Ishikawa (cell line): ENCODE results near the gene ARX.

ENCODE experiments used
- CEBPB ChIP-seq: IDR thresholded peaks from 2 replicates; pipeline ENCODE4 v1.6.1; 2012
- CREB1 ChIP-seq: IDR thresholded peaks from 2 replicates; pipeline ENCODE4 v1.6.1; 2012; ENCODE audit warnings: low read depth
- EGR1 ChIP-seq: IDR thresholded peaks from 2 replicates; pipeline ENCODE4 v1.6.1; 2012
- EP300 ChIP-seq: IDR thresholded peaks from 2 replicates; pipeline ENCODE4 v1.6.1; 2012; ENCODE audit warnings: borderline replicate concordance
- FOXM1 ChIP-seq: IDR thresholded peaks from 2 replicates; pipeline ENCODE4 v1.6.1; 2012; ENCODE audit warnings: low read depth, borderline replicate concordance
- NFIC ChIP-seq: IDR thresholded peaks from 2 replicates; pipeline ENCODE4 v1.6.1; 2012
- RAD21 ChIP-seq: IDR thresholded peaks from 2 replicates; pipeline ENCODE4 v1.6.1; 2012; ENCODE audit warnings: low read depth
- TAF1 ChIP-seq: IDR thresholded peaks from 2 replicates; pipeline ENCODE4 v1.6.1; 2012; ENCODE audit warnings: low read depth, mild to moderate bottlenecking
- TCF12 ChIP-seq: IDR thresholded peaks from 2 replicates; pipeline ENCODE4 v1.6.1; 2012; ENCODE audit warnings: low read depth
- TEAD4 ChIP-seq: IDR thresholded peaks from 2 replicates; pipeline ENCODE4 v1.6.1; 2012
- YY1 ChIP-seq: IDR thresholded peaks from 2 replicates; pipeline ENCODE4 v1.6.1; 2012; ENCODE audit warnings: low read depth
- ZBTB7A ChIP-seq: IDR thresholded peaks from 2 replicates; pipeline ENCODE4 v1.6.1; 2012; ENCODE audit warnings: low read depth
- TF ChIP-seq, protein P1 (sequence below): IDR thresholded peaks from 2 replicates; pipeline ENCODE4 v1.6.1; 2012
- TF ChIP-seq, protein P2 (sequence below): IDR thresholded peaks from 2 replicates; pipeline ENCODE4 v1.6.1; 2012
- TF ChIP-seq, protein P3 (sequence below): IDR thresholded peaks from 2 replicates; pipeline ENCODE4 v1.6.1; 2012; ENCODE audit warnings: low read depth, mild to moderate bottlenecking

ARX gene

DNA sequence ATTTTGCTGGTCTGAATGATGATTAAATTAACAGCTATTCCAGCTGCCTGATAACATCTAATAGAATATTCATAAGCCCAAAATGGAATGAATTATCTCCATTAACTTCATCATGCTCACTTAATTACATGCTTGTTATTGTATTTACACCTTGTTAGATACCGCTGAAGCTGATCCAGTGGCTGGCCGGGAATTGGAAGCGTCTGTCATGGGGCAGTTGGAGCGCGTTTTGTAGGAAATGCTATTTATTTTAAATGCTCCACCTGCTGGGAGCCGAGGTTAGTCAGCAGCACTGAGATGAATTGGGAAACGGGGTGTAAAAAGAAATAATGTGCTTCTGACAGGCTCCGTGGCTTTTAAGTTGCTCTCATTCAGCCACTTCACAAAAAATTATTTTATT lies 25.2 kb downstream of the ARX start:
- TF ChIP-seq TCF12 (no peak), RAD21 (no peak), TEAD4 (no peak), YY1 (no peak), ZBTB7A (no peak), EGR1 (no peak), CEBPB (no peak), EP300 (no peak), FOXM1 (no peak), NFIC (no peak), CREB1 (no peak), TAF1 (no peak)
- TF ChIP-seq, protein P1, sequence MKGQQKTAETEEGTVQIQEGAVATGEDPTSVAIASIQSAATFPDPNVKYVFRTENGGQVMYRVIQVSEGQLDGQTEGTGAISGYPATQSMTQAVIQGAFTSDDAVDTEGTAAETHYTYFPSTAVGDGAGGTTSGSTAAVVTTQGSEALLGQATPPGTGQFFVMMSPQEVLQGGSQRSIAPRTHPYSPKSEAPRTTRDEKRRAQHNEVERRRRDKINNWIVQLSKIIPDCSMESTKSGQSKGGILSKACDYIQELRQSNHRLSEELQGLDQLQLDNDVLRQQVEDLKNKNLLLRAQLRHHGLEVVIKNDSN: no peak
- TF ChIP-seq, protein P2, sequence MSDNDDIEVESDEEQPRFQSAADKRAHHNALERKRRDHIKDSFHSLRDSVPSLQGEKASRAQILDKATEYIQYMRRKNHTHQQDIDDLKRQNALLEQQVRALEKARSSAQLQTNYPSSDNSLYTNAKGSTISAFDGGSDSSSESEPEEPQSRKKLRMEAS: no peak
- TF ChIP-seq, protein P3, sequence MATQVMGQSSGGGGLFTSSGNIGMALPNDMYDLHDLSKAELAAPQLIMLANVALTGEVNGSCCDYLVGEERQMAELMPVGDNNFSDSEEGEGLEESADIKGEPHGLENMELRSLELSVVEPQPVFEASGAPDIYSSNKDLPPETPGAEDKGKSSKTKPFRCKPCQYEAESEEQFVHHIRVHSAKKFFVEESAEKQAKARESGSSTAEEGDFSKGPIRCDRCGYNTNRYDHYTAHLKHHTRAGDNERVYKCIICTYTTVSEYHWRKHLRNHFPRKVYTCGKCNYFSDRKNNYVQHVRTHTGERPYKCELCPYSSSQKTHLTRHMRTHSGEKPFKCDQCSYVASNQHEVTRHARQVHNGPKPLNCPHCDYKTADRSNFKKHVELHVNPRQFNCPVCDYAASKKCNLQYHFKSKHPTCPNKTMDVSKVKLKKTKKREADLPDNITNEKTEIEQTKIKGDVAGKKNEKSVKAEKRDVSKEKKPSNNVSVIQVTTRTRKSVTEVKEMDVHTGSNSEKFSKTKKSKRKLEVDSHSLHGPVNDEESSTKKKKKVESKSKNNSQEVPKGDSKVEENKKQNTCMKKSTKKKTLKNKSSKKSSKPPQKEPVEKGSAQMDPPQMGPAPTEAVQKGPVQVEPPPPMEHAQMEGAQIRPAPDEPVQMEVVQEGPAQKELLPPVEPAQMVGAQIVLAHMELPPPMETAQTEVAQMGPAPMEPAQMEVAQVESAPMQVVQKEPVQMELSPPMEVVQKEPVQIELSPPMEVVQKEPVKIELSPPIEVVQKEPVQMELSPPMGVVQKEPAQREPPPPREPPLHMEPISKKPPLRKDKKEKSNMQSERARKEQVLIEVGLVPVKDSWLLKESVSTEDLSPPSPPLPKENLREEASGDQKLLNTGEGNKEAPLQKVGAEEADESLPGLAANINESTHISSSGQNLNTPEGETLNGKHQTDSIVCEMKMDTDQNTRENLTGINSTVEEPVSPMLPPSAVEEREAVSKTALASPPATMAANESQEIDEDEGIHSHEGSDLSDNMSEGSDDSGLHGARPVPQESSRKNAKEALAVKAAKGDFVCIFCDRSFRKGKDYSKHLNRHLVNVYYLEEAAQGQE: no peak

DNA sequence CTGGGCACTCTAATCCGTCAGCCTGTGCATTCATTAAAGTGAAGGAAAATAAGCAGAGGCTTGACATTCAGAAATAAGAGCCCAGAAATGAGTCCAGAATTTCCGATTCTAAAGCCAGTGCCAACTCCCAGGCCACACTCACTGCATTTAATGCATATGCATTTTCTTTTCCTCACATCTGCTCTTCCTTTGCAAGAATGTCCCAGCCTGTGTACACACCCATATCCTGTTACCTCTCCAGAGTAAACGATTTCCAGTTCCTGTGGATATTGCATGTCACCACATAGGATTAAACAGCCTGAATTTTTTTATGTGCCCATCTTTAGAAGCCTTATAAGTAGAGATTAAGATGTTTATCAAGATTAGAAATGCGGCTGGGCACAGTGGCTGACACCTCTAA lies 27.5 kb downstream of the ARX start:
- TF ChIP-seq EGR1: no peak
- TF ChIP-seq RAD21: no peak
- no peak for TF ChIP-seq YY1
- TF ChIP-seq CREB1: no peak
- TF ChIP-seq FOXM1: no peak
- no peak for TF ChIP-seq CEBPB

DNA sequence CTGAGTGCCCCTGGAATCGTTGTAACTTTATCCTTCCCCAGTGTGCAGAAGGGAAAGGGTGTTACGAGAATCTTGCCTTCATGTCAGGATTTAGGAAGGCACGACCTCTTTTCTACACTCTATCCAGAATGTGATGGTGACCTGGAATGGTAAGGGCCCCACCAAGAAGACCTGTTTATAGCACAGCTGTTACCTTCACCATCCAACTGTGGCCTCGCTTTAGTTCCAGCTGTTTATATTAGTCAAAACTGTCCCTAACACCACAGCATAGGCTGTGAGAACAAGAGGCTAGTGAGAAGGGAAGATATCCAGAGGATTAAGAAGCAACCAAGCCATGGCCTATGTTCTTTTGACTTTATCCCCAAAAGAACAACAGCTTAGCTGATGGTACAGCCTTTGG lies 28.0 kb downstream of the ARX start:
- TF ChIP-seq, protein P2: no peak
- TF ChIP-seq TCF12 (no peak), EP300 (no peak), CREB1 (no peak), NFIC (no peak), TEAD4 (no peak), RAD21 (no peak), ZBTB7A (no peak)

DNA sequence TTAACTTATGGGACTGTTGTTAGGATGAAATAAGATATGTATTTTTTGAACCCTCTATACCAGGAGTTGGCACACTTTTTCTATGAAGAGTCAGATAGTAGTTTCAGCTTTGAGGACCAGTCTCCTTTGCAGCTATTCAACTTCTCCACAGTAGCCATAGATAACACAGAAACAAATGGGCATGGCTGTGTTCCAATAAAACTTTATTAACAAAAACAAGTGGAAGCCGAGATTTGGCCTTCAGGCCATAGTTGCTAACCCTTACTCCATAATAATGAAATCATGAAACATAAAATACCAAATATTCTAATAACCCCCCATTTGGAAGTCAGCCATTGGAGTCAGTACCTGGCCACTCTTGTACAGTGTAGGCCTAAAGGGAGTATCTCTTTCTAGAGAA lies 30.6 kb downstream of the ARX start:
- TF ChIP-seq NFIC (no peak), RAD21 (no peak), EGR1 (no peak), TCF12 (no peak), YY1 (no peak), EP300 (no peak), ZBTB7A (no peak), FOXM1 (no peak), TEAD4 (no peak), CEBPB (no peak), TAF1 (no peak), CREB1 (no peak)
- TF ChIP-seq, protein P1: no peak
- TF ChIP-seq, protein P2: no peak
- TF ChIP-seq, protein P3: no peak

DNA sequence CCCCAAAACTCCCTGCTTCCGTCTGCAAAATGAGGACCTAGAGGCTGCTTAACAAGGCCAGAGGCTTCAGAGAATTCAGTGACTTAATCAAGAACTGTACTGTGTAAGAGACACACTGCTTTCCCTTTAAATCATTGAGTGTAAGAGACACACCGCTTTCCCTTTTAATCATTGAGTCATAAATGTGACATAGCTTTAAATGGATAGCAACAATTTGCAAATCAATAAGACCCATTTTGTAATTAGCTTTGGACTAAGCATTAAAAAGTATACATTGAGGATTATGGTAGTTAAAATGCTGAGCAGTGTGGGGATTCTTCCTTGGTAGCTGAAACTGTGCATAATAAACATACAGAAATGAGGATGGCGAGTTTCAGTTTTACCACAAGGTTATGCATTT lies 31.8 kb downstream of the ARX start:
- TF ChIP-seq, protein P3: no peak
- TF ChIP-seq FOXM1 (no peak), ZBTB7A (no peak), YY1 (no peak), EGR1 (no peak), NFIC (no peak), TEAD4 (no peak), TCF12 (no peak), TAF1 (no peak), RAD21 (no peak), CEBPB (no peak), EP300 (no peak)
- TF ChIP-seq, protein P1: no peak
- TF ChIP-seq, protein P2: no peak
